GM10266 (cell line): ENCODE measurements around the gene GPATCH11.

Experiments
- DNase-seq: peaks from one replicate; pipeline ENCODE4 v3.0.0; 2012; ENCODE audit errors: extremely low spot score
- CTCF ChIP-seq: IDR thresholded peaks from 2 replicates; pipeline ENCODE4 v1.5.1; 2012; ENCODE audit warnings: mild to moderate bottlenecking, low read depth; ENCODE audit not compliant: control insufficient read depth, insufficient read depth; ENCODE audit errors: missing control alignments

Gene GPATCH11

DNA sequence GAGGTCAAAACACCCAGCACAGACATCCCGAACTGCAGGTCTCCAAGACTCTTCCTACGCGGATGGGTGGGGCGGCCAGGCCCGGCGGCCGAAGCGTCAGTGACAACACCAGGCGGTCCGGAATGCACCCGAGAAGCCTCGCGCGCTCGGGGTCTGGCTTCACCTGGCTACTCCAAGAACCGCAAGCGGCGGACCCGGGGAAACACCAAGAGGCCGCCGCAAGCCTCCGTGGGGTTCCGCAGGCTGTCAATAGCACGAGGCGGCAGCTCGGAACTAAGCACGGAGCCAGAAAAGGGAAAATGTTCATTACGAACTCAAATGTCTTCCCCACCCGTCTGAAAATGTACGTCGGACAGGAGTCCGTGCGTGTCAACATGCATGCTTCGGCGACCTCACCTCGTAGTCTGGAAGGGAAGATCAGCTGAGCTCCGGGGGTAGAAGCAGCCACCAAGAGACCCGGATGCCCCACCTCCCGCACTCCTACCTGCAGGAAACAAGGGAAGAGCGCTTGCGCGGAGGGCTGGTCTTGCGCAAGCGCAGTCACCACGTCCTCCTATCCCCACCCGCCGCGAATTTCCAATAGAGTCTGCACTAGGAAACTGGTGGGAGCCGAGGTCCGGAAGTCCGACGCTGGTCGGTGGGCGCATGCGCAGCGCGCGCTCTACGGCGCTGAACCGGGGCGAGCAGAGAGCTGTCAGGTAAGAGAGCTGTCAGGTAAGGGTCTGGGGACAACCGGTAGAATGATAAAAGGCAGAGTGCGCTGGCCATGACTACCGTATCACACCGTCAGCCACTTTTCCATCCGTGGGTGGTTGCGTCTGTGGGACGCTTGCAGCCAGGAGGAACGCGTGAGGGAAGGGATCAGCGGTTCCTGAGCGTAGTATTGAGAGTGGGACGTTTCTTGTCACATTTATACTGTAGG is at the start of gene GPATCH11, which contains the start of gene HEATR5B:
Gene GPATCH11 (plus strand): TSS at position 646 of the 922 bp plus-strand sequence. CDS start 3,864 bp downstream, outside the sequence.
Gene HEATR5B (minus strand): TSS at position 500 of the 922 bp plus-strand sequence. CDS start 958 bp downstream, outside the sequence.
- no peak for TF ChIP-seq CTCF
- peak; percentile 90 for DNase-seq

DNA sequence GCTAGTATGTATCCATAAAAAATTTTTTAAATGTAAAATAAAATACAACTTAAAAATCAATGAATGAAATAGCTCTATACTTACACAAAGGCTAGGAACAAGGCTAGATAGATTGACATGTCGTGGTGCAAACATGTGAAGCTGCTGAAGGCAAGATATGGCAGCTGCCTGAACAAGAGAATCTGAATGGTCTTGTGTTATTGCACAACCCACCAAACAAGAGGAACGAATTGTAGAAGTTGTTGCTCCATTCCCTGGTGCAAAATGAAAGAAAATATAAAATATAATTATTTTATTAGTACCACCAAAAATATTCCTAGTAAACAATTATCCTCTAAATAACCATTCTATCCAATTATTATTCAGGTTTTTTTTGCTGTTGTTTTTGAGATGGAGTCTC is 46.5 kb upstream of the GPATCH11 start:
- TF ChIP-seq CTCF, result no peak
- DNase-seq, result no peak

- TF ChIP-seq CTCF, result no peak
- no peak for DNase-seq
These were observed 44.7 kb upstream of the GPATCH11 start for GRCh38 chr2:37039580-37039979.

DNA sequence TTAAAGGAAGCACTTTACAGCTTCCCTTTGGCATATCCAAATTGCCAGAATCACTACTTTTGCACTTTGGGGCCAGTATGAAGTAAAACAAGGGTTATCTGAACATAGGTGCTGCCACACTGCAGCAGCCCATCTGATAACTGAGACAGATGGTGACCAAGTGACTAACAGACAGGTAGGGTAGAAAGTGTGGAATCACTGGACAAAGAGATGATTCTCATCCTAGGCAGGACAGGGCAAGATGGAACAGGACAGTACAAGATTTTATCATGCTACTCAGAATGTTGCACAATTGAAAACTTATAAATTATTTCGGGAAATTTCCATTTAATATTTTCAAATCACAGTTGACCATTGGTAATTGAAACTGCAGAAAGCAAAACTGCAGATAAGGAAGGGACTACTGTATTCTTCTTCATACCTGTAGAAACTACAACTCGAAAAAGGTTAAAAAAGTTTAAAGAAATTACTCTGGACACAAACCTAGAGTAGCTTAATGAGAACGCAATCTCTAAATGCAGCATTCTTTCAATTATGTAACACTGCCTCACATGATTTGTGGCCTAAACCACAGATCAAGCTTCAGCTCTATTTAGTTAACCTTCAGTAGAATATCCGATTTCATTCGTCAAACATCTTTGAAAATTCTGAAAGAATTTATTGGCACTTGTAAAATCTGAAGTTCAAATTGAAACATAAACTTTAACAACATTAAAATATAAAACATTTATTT is 31.6 kb upstream of the GPATCH11 start:
- no peak for TF ChIP-seq CTCF

GRCh38 chr2:37059841-37060240 is 24.5 kb upstream of the GPATCH11 start:
- TF ChIP-seq CTCF, result no peak
- no peak for DNase-seq

More for the DNA sequence above, 31.6 kb upstream of the GPATCH11 start:
- no peak for DNase-seq

- TF ChIP-seq CTCF, result no peak
- no peak for DNase-seq
These were observed 23.9 kb upstream of the GPATCH11 start for GRCh38 chr2:37060446-37060845.
